ENCODE results near the gene BIVM. TPM values are rescaled to one million over a fixed set of nuclear protein-coding genes. Genes with fewer than 3 reads are reported as not detected.

BIVM gene
- total RNA-seq, 1 donor from 2014 or later, result 25.7 TPM

GRCh38 chr13:102869948-102870676, 71.2 kb downstream of the BIVM start:
- intact Hi-C loops (cut with DNase I), result no loop called here
- ATAC-seq, result no peak
- DNase-seq (ENCODE audit: low spot score), result no peak

GRCh38 chr13:102870677-102871415, 71.9 kb downstream of the BIVM start:
- intact Hi-C loops (cut with DNase I), result no loop called here
- ATAC-seq (peak; percentile 67), DNase-seq (ENCODE audit: low spot score) (no peak)

- no peak for ATAC-seq
- DNase-seq (ENCODE audit: low spot score), result no peak
- intact Hi-C loops (cut with DNase I), result no loop called here
Measured at GRCh38 chr13:102872131-102872530, 73.2 kb downstream of the BIVM start.

- DNase-seq (ENCODE audit: low spot score) (no peak), ATAC-seq (no peak)
- intact Hi-C loops (cut with DNase I), result no loop called here
Measured at GRCh38 chr13:102872531-102872930, 73.6 kb downstream of the BIVM start.

GRCh38 chr13:102873653-102874052, 74.7 kb downstream of the BIVM start:
- intact Hi-C loops (cut with DNase I), result no loop called here
- ATAC-seq (no peak), DNase-seq (ENCODE audit: low spot score) (no peak)

- DNase-seq (ENCODE audit: low spot score), result no peak
- intact Hi-C loops (cut with DNase I), result no loop called here
- no peak for ATAC-seq
Measured at GRCh38 chr13:102875256-102875655, 76.3 kb downstream of the BIVM start.

GRCh38 chr13:102877303-102877702, 78.4 kb downstream of the BIVM start:
- no peak for DNase-seq (ENCODE audit: low spot score)
- intact Hi-C loops (cut with DNase I), result no loop called here
- ATAC-seq, result no peak

- ATAC-seq, result no peak
- no peak for DNase-seq (ENCODE audit: low spot score)
- intact Hi-C loops (cut with DNase I), result no loop called here
Measured at GRCh38 chr13:102878481-102878880, 79.6 kb downstream of the BIVM start.

GRCh38 chr13:102879793-102880499, 81.0 kb downstream of the BIVM start:
- intact Hi-C loops (cut with DNase I), result no loop called here
- DNase-seq (ENCODE audit: low spot score) (no peak), ATAC-seq (no peak)

- DNase-seq (ENCODE audit: low spot score) (no peak), ATAC-seq (no peak)
- intact Hi-C loops (cut with DNase I), result no loop called here
Measured at GRCh38 chr13:102881819-102882686, 83.1 kb downstream of the BIVM start.

Other genes starting within 250 kb of the BIVM start
- gene TPP2, start 202.1 kb upstream of the BIVM start, total RNA-seq, result 44.8 TPM
- not detected for gene METTL21C, start 104.1 kb upstream of the BIVM start, total RNA-seq
- 6.8 TPM for gene TEX30, start 25.3 kb upstream of the BIVM start, total RNA-seq
- gene POGLUT2, start 143 bp upstream of the BIVM start, total RNA-seq, result 5.2 TPM
- 59.8 TPM for gene ERCC5, start 46.9 kb downstream of the BIVM start, total RNA-seq

All from sciatic nerve (tissue), 2 donors.